Stimulated activated CD8-positive, alpha-beta memory T cell treated with anti-CD3 and anti-CD28 coated beads, Interleukin-7, amount 100 ng/mL, for 48 hours (primary cell): ENCODE measurements around the gene NOA1.

Source experiments
- DNase-seq, 2 donors: peaks; one replicate each; pipeline ENCODE4 v3.0.0-alpha.2; 2020; ENCODE audit warnings: low read depth in 1 of 2; ENCODE audit errors: extremely low read depth in 1 of 2

Gene NOA1

DNA sequence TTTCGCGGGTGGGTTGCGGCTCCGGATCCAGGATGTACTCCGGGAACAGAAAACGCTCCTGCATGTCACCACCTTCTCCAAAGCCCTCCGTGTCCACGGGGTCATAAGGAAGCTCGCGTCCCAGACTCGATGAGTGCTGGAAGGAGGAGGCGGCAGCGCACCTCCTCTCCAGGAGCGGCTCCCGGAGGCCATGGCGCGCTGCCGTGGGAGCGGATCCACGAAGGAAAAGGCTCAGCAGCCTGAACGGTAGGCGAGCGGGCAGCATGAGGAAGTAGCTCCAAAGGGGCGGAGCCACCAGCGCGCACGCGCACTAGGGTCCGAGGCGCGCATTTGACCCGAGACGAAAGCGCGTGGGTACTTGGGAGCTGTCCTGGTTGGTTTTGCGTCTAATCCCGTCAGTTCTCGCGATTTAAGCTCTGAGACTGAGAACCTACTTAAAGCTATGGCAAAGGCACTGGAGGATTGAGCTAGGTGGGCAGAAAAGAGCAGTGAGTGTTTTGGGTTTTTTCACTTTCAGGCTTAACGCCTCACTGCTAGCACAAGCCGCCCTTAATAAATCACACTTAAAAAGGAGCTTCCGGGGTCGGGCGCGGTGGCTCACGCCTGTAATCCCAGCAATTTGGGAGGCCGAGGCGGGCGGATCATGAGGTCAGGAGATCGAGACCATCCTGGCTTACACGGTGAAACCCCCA lies at the start of gene NOA1:
TSS of gene NOA1 (minus strand) at position 286 of the 692 bp plus-strand sequence. CDS start at position 265, 21 bp downstream.
- peak; percentile 94 for DNase-seq

DNA sequence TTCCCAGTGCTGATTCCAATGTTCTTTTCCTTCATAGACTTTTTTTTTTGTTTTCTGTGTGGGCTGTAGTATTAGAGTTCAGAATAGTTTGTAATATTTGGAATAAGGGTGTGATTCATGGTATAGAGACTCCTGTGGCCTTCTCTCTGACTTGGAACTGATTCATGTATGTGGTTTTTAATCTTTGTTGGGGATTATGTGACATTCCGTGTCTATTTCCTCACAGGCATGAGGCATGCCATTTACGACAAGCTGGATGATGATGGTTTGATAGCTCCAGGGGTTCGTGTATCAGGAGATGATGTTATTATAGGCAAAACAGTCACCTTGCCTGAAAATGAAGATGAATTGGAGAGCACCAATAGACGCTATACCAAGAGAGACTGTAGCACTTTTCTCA lies 45.7 kb upstream of the NOA1 start:
- DNase-seq: no peak

DNA sequence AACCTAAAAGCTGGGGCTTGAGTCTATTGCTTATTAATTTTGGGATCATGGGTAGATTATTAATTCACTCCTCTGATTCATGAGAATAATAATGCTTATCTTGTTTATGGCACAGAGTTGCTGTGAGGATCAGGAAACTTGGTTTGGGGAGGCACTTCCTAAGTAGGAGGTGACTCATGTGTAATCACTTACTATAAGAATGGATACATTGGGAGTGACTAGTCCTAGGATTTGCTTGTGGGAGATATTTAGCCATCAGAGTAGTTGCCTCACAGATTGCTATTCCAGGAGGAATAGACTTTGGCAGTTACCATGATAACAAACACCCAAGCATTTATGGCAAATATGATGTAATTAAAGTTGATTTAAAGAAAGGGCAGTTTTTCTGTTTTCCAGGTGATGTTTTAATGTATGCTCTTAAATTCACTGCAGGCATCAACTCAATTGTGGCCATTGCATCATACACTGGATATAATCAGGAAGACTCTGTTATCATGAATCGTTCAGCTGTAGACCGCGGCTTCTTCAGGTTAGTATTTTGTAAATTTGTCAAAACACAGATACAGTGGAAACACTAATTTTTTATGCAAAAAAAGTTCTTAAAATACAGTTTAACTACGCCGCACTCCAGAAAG lies 43.2 kb upstream of the NOA1 start:
- no peak for DNase-seq

DNA sequence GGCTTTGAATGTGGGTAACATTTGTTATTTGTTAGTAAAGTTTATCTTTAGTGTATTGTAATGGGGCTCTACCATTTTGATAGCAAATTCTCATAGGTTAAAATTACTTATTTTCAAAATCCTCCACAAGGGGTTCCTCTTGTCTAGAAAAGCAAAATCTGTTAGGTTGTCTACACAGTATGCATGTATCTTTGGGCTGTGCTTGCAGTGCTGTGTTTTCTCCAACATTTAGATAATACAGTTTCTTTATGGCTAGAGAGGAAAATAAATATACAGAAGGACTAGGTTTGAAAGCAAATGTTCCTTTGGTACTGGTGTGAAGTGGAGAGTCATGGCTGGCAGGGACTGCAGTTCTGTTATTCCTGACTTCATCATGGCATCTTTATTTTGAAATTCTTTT lies 41.6 kb upstream of the NOA1 start:
- DNase-seq: no peak

DNA sequence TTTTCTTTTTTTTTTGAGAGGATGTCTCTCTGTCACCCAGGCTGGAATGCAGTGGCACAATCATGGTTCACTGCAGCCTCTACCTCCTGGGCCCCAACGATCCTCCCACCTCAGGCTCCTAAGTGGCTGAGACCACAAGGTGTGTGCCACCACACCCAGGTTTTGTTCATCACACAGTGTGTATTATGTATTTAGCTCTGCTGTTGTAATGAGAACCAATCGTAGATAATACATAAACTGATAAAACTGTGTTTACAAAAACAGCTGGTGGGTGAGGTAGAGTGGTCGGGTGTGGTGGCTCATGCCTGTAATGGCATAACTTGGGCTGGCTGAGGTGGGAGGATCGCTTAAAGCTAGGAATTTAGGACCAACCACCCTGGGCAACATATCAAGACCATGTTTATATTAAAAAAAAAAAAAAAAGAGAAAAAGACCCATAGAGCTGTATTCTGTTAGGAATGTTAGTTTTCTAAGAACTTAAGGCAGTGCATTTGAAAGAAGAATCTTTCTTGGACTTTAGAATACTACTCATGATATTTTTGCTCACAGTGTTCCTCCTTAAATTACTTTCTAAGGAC lies 36.2 kb upstream of the NOA1 start:
- no peak for DNase-seq

DNA sequence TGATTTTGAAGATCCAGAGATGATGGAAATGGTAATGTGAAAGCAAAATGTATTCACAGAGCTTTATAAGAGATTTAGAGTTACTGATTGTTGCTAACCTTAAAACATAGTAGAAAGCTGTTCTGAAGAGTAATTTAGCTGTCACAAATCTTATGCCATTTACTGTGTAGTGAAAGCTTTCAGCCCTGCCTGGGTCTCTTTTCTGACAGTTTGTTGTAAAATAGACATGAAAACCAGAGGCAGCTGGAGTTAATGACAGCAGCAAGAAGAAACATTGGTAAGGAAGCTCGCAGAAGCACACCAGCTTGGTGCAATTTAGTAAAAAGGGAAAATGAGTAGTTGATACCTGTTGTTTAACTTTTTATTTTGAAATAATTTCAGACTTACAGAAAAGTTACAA lies 22.3 kb upstream of the NOA1 start:
- no peak for DNase-seq

DNA sequence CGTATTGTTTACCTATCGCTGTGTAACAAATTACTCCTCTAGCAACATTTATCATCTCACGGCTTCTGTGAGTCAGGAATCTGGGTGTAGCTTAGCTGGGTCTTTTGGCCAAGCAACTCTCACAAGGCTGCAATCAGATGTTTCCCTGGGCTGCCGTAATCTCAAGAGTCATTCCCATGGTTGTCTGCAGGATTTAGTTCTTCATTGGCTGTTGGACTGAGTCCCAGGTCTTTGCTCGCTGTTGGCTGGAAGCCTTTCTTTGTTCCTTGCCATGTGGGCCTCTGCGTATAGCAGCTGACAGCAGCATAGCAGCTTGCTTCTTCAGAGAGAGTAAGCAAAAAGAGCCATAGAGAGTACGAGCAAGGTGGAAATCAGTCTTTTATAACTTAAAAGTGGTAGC lies 18.1 kb upstream of the NOA1 start:
- no peak for DNase-seq

DNA sequence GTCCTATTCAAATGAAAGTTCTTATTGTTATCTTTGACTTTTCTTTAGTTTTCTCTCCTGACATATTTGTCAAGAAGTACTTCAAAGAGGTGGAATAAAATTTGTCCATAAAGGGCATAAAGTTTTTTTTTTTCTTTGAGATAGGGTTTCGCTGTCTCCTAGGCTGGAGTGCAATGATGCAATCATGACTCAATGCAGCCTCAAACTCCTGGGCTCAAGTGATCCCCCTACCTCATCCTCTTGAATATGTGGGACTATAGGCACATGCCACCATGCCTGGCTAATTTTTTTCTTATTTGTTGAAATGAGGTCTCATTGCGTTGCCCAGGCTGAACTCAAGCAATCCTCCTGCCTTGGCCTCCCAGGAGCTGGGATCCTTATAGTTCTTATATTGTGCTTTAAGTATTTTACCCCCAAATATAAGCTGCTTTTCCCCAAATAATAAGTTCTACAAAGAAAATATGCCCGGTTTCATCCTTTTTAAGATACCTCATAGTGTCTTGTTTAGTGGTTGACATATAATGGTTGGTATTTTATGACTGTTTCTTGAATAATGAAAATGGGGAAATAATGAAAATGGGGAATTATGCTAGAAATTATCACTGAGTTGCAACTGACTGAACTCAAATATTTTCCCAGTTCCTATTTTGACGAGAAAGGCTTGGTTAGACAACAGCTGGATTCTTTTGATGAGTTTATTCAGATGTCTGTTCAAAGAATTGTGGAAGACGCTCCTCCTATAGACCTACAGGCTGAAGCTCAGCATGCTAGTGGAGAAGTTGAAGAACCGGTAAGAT lies 12.9 kb upstream of the NOA1 start:
- no peak for DNase-seq

DNA sequence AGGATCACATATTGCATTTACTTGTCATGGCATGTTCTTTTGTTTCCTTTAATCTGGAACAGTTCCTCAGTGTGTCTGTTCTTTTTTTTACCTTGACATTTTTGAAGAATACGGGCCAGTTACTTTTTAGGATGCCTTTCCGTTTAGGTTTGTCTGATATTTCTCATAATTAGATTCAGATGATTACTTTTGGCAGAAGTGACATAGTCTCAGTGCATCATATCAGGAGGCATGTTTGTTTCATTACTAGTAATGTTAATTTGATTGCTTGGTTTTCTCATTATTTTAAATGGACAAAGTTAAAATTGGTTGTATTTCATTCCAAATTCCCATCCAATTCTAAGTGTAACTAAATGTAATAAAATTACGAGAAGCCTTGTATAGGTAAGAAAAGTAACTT lies 9.5 kb upstream of the NOA1 start:
- DNase-seq: no peak

DNA sequence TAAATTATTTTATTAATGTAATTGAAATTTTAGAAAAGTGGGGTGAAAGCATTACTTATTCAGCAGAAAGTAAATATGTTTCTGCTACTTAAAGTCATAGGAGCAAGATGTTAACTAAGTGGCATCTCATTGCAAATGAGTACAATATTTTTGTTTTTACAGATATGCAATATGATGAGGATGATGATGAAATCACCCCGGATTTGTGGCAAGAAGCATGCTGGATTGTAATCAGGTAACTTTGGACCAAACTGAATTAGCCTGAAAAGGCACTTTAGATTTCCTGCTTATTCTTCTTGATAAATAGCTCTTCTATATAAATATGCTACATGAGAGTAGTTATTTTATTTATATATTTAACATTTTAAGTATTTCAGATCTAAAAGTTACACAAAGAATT lies 8.8 kb upstream of the NOA1 start:
- DNase-seq: no peak

DNA sequence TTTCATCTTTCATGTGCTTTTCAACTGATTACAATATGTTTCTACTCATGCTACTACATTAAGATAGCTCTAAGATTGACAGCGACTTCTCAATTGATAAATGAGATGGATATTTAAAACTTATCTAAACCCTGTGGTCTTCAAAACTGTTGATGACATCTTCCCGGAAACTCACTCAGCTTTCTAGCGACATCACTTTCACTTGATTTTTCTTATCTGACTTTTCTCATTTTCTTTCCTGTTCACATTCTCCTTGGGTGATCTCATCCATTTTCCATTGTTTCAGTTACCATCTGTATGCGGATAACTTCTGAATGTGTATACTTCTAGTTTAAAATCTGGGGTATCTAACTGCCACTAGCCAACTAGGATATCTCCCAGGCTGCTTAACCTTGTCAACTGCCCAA lies 4.4 kb upstream of the NOA1 start:
- DNase-seq: no peak

DNA sequence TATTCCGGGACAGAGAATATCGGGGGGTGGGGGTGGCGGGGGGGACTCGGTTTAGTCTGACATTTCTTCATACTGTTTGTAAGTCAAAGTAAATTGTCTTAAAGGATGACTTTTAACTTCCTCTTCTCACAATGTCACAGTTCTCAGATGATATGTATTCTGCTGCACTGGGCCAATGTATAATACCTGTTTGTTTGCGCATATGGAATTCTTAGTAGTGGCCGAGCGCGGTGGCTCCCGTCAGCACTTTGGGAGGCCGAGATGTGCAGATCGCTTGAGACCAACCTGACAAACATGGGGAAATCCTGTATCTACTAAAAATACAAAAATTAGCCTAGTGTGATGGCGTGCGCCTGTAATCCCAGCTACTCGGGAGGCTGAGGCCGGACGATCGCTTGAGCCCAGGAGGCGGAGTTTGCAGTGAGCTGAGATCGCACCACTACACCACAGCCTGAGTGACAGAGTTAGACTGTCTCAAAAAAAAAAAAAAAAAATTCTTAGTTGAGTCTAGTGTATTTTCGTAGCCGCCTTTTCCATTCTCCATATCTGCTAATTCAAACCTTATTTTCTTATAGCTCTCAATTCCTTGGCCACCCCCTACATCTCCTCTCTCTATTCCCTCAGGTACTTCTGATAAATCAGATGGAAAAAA lies 2.1 kb upstream of the NOA1 start:
- peak in 1 of 2 donors; percentile 50 for DNase-seq

DNA sequence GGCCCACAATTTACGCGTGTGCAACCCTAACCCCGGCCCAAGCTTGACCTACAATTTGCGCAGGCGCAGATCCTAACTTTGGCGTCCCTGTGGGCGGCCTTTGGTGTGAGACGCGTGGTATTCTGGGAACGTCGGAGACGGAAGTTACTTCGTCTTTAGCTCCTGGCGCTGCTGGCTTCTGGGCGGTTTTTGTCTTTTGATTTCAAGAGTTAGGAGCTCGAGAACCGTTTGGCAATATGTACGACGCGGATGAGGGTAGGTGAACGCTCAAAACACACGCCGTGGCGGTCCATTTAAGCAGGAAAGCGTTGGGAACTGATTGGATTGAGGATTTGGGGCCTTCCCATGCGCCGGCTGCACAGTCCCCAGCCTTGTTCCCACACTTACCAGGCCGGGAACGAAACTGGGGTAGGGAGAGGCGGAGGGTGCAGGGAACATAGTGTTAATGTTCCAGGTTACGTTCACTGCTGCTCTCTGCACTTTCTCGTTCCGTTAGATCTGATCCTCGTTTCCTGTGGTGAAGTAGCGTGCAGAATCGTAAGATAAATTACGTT lies 1.4 kb upstream of the NOA1 start, which contains the start of gene POLR2B:
TSS of gene POLR2B (plus strand) at position 147 of the 554 bp plus-strand sequence. CDS start at position 237, 90 bp downstream.
- DNase-seq: peak; percentile 79 to 95

DNA sequence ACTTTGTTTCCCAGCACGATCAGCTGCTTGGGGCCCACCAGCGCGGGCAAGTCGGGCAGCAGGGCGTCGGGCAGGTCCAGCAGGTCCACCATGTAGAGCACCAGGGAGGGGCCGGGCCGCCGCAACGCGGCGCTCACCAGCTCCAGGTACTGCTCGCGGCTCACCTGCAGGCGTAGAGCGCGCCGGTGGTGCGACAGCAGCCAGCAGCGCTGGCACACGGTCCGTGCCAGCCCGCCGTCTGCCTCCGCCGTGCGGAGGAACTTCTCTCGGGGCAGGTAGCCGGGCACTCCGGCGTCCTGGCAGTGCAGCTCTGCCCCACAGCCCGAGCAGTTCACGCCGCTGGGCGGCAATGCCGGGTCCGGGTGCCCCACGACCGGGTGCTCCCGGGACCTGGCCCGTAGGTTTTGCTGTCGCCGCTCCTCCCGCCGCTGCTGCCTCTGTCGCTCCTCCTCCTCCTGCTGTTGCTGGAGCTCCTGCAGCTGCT lies 527 bp downstream of the NOA1 start:
- peak in 1 of 2 donors; percentile 13 for DNase-seq

DNA sequence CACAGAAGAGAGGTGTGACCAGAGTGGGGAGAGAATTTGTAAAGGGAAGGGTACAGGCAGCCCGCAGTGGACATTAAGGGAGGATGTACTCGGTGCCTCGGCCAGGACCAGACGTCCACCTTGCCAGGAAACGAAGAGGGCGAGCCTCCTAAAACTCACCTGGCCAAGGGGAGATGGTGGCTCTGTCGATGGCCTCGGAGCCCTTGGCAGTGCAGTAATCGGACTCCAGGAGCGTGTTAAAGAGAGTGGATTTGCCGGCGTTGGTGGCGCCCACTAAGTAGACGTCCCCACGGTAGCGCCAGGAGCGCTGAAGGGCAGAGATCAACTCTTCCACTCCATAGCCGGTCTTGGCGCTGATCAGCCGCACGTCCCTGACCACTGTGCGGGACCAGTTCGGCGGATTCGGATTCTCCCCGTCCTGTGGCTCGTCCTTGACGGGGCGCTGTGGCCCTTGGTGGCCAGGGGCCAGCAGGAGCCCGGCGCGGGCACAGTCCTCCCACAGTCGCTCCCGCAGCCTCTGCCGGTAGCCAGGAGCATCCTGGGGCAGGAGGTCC lies 1.0 kb downstream of the NOA1 start:
- no peak for DNase-seq

DNA sequence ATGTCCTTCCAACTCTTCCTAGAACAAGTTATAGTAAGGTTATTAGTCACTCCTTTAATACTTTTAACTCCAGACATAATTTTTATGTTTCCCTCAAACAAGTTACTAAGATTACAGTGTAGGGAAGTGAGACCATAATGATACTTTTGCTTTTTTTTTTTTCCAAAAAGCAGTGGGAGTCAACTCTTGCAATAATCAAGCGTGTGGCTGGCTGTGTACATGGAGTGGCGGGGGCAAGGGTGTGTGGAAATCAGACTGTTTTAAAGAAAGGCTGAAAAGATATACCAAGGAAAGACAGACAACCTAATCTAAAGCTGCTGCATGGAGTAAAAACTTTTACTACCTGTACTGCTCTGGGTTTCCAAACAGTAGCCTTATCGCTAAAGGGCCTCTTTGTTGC lies 4.1 kb downstream of the NOA1 start:
- DNase-seq: no peak

DNA sequence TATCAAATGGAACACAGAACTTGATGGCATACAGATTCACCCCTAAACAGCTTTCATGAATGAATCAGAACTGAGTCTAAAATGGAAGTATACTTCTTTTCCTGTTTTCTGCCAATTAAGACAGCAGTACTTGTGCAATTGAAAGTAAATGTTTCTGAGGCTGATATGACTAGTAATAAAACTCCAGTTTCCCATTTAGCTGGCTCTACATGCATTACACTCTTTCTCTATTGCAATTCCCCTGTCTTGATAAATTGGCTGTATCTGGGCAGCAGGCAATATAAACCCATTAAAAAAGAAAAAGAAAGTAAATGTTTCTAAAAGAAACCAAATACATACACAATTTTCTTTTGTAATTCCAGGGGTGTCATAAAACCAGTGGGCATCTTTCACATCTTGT lies 4.6 kb downstream of the NOA1 start:
- DNase-seq: no peak

DNA sequence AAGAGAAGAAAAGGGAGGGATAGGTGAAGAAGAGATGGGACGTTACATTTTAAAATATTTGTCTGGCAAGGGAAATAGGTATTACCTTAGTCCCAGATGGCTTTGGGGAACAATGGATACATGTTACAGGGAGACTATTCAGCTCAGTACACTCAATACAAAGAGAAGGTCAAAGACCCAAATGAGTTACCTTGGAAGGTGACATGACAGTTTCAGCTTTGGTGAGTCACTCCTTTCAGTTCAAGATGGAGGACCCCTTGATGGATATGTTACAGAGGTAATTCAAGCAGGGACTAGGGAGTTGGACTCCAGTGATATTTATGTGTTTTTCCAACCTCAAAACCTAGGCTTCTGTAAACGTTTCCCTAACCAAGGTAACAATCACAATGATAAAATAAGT lies 5.0 kb downstream of the NOA1 start:
- no peak for DNase-seq

DNA sequence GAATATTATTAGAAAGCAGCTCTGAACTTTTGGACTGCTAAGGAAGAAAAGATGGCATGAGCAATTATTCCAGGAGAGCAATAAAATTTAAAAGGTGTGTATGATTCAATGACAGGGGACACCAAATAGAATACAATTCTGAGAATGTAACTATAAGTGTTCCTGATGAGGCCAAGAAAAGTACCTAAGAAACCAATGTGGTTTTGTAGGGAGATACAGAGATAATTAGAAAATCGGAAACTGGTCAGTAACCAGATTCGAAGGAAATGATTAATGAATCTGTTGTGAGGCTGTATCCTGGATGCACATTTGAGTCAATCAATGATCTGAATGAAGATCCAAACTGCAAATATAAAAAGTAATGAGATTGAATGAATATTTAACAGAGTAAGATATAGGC lies 6.0 kb downstream of the NOA1 start:
- no peak for DNase-seq

DNA sequence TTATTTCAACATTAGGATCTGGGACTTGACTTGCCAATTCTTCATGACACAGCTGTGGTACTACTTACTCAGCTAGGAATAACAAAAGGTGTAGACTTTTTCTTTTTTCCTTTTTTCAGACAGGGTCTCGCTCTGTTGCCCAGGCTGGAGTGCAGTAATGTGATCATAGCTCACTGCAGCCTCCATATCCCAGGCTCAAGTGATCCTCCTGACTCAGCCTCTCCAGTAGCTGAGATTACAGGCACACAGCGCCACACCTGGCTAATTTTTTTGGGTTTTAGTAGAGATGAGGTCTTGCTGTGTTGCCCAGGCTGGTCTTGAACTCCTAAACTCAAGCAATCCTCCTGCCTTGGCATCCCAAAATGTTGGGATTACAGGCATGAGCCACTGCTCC lies 16.3 kb downstream of the NOA1 start:
- no peak for DNase-seq
